Esophagus squamous epithelium (tissue), 5 donors: Measurements from ENCODE around the gene TMEM30A. TPM values are rescaled to one million over a fixed set of nuclear protein-coding genes. Genes with fewer than 3 reads are reported as not detected.

Source experiments
- DNase-seq: peaks from one replicate; lab custom pipeline; 2025; lab: John Stamatoyannopoulos, UW
- H3K27ac ChIP-seq, 4 donors: fragments of 200-600 bp; sonication (generic); one replicate each; pipeline ENCODE4 v1.5.1; 2016 to 2019; ENCODE audit warnings: mild to moderate bottlenecking in 1 of 4
- H3K27me3 ChIP-seq, 4 donors: fragments of 200-600 bp; sonication (generic); 1 replicate in 3 of 4; 2 replicates in 1 of 4; pipeline versions ENCODE4 v1.5.1 to v1.6.0; 2017 to 2021; ENCODE audit warnings: antibody characterized with exemption in 1 of 4
- H3K36me3 ChIP-seq, 3 donors: fragments of 200-600 bp; sonication (generic); one replicate each; pipeline ENCODE4 v1.5.1; 2016 to 2019
- H3K4me1 ChIP-seq, 3 donors: fragments of 200-600 bp; sonication (generic); one replicate each; pipeline ENCODE4 v1.5.1; 2017 to 2019
- H3K4me3 ChIP-seq, 4 donors: fragments of 200-600 bp; sonication (generic); 1 replicate in 3 of 4; 2 replicates in 1 of 4; pipeline ENCODE4 v1.5.1; 2016 to 2019; ENCODE audit warnings: mild to moderate bottlenecking in 2 of 4, moderate library complexity in 1 of 4
- H3K9me3 ChIP-seq, 3 donors: fragments of 200-600 bp; sonication (generic); one replicate each; pipeline ENCODE4 v1.5.1; 2016 to 2019
- POLR2A ChIP-seq, 4 donors: fragments of 450-650 bp; IDR thresholded peaks; one replicate each; pipeline ENCODE4 v1.6.1; 2017; ENCODE audit warnings: antibody characterized with exemption in 4 of 4, mild to moderate bottlenecking in 4 of 4, moderate library complexity in 3 of 4
- WGBS, 2 donors: methylation state at CpG; one replicate each; pipeline ENCODE4 v1.1.5; 2018; 5-methylcytosine and 5-hydroxymethylcytosine counted together
- intact Hi-C: fragments of 100-400 bp; cut with DNase I; formaldehyde crosslinking; loops from one replicate; pipeline ENCODE4 v1.15.0; 2022
- total RNA-seq, 4 donors: library from RNA; depleted of rRNA; stranded (reverse); fragments of >200 nt; gene quantifications; one replicate each; pipeline ENCODE4 v1.1.0, GENCODE V29; 2016
- TF ChIP-seq, protein P1 (sequence below), 6 experiments: fragments of 450-650 bp in 4 of 6; fragments of 200-600 bp in 2 of 6; sonication (generic) in 2 of 6; IDR thresholded peaks; one replicate each; pipeline ENCODE4 v1.5.1; 2016 to 2019; ENCODE audit warnings: antibody characterized with exemption in 6 of 6, mild to moderate bottlenecking in 4 of 6, moderate library complexity in 4 of 6
- donor health status: DM: yes; HTN: yes; CAD: no.

TMEM30A gene
- total RNA-seq, 4 donors from 2014 or later, result 51.3 to 97.0 (median 72.3) TPM

DNA sequence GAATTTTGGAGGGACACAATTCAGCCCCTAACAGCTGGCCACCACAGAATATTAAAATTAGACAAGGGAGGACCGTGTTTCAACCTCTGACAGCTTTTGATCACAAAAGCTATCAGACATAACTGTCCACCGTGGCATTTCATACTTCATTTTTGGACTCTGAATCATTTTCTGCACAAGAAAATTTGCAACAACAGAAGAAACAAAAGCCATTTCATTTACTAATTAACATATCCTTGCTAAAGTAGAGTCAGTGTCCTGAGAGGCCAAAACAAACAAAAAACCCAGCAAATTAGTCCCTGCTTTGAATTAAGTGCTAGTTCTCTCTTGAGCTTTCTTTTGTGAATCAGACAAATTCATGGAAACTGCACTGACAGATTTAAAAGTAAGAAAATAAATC is 61.2 kb downstream of the TMEM30A start:
- no peak overlapping the region for H3K4me3 ChIP-seq
- H3K27me3 ChIP-seq, result peaks cover 0 to 4% (median 0%) of the 10 kb centered on the region in 4 donors
- H3K27ac ChIP-seq, result no peak overlapping the region
- H3K4me1 ChIP-seq, result peaks cover 0 to 16% (median 0%) of the 10 kb centered on the region in 3 donors
- DNase-seq, result no peak
- intact Hi-C loops, result no loop called here
- TF ChIP-seq, protein P1, sequence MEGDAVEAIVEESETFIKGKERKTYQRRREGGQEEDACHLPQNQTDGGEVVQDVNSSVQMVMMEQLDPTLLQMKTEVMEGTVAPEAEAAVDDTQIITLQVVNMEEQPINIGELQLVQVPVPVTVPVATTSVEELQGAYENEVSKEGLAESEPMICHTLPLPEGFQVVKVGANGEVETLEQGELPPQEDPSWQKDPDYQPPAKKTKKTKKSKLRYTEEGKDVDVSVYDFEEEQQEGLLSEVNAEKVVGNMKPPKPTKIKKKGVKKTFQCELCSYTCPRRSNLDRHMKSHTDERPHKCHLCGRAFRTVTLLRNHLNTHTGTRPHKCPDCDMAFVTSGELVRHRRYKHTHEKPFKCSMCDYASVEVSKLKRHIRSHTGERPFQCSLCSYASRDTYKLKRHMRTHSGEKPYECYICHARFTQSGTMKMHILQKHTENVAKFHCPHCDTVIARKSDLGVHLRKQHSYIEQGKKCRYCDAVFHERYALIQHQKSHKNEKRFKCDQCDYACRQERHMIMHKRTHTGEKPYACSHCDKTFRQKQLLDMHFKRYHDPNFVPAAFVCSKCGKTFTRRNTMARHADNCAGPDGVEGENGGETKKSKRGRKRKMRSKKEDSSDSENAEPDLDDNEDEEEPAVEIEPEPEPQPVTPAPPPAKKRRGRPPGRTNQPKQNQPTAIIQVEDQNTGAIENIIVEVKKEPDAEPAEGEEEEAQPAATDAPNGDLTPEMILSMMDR (IDR thresholded peaks at IDR 0.05), result no peak
- TF ChIP-seq POLR2A (IDR thresholded peaks at IDR 0.05), result no peak
- H3K9me3 ChIP-seq, result no peaks in the 10 kb centered on the region
- no peaks in the 10 kb centered on the region for H3K36me3 ChIP-seq
- WGBS, 2 donors, result 46 to 60% methylated on average over 2 of the region's 2 CpGs

DNA sequence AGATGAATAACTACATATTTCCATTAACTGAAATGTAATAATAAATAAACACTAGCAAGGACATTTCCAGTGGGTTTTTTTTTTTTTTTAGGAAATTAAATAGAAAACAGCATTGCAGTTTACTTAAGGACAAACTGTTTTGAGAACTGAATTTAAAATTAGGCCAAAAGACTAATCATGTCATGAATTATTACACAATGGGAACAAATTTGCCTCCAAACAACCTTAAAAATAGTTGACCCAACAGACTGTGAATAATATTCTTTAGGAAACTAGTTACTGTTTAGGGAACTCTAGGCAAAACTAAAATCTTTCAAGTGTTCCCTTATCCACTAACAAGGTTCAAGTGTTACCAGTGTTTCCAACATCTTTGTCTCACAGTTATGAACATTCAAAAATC is 62.3 kb downstream of the TMEM30A start:
- intact Hi-C loops, result no loop called here
- H3K27ac ChIP-seq, result no peak overlapping the region
- TF ChIP-seq POLR2A (IDR thresholded peaks at IDR 0.05), result no peak
- TF ChIP-seq, protein P1 (IDR thresholded peaks at IDR 0.05), result no peak

DNA sequence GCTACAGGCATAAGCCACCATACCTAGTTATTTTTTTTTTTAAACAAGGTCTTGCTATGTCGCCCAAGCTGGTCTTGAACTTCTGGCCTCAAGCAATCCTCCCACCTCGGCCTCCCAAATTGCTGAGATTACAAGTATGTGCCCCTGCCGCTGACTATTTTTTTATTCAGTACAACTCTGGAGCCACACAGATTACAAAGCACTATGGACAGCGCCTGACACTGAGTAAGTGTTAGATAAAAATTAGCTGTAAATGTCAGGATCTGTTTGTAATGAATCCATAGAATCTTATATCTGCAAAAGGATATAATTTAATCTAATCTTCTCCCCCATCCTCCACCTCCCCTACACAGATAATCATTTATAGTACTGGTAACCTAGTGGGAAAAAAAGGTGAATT is 63.5 kb downstream of the TMEM30A start:
- Histone ChIP-seq H3K36me3 (no peaks in the 10 kb centered on the region), H3K4me3 (no peak overlapping the region), H3K9me3 (no peaks in the 10 kb centered on the region), H3K27ac (no peak overlapping the region), H3K4me1 (peaks cover 0 to 16% (median 0%) of the 10 kb centered on the region in 3 donors), H3K27me3 (peaks cover 0 to 4% (median 0%) of the 10 kb centered on the region in 4 donors)
- intact Hi-C loops, result no loop called here
- TF ChIP-seq, protein P1 (IDR thresholded peaks at IDR 0.05), result no peak
- no peak for TF ChIP-seq POLR2A (IDR thresholded peaks at IDR 0.05)
- no peak for DNase-seq
- 78 to 96% methylated on average over 3 to 4 of the region's 4 CpGs for WGBS, 2 donors

More for the DNA sequence above, 62.3 kb downstream of the TMEM30A start:
- Histone ChIP-seq H3K4me3 (no peak overlapping the region), H3K4me1 (peaks cover 0 to 16% (median 0%) of the 10 kb centered on the region in 3 donors), H3K27me3 (peaks cover 0 to 4% (median 0%) of the 10 kb centered on the region in 4 donors), H3K36me3 (no peaks in the 10 kb centered on the region), H3K9me3 (no peaks in the 10 kb centered on the region)
- no peak for DNase-seq

DNA sequence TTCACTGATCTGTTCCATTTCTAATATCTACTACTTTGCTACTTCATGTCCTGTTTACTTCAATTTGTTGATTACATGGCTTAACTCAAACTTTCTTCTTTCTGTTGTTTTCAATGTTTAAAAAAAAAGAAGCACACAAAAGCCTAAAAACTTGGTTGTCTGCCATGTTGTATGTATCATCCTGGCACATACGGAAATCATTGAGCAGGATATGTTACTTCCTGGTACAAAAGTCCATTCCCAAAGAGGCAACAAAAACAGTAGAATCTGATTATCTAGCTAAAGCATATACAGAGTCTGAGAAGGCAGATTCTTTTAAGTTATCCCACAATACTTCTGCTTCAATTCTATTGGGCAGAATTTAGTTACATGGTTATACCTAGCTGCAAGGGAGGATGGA is 64.2 kb downstream of the TMEM30A start:
- no peaks in the 10 kb centered on the region for H3K36me3 ChIP-seq
- peaks cover 0 to 2% (median 0%) of the 10 kb centered on the region in 4 donors for H3K27me3 ChIP-seq
- peaks cover 0 to 16% (median 0%) of the 10 kb centered on the region in 3 donors for H3K4me1 ChIP-seq
- H3K9me3 ChIP-seq, result no peaks in the 10 kb centered on the region
- no peak overlapping the region for H3K4me3 ChIP-seq
- WGBS, 2 donors, result 14 to 41% methylated on average over 1 of the region's 1 CpG
- H3K27ac ChIP-seq, result no peak overlapping the region
- no peak for DNase-seq
- TF ChIP-seq, protein P1 (IDR thresholded peaks at IDR 0.05), result no peak
- no peak for TF ChIP-seq POLR2A (IDR thresholded peaks at IDR 0.05)
- intact Hi-C loops, result no loop called here

DNA sequence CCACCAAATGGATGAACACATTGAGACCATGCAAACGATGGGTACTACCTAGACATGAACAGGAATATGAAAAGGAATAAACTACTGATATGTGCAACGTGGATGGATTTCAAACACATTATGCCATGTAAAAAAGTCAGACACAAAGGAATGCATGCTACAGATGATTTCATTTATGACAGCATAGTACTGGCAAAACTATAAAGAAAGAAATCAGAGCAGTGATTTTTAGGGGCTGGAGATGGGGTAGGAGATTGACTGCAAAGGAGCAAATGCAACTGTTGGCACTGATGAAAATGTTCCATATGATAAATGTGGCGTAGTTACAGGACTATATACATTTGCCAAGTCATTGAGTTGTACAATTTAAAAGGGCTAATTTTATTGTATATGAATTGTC is 65.3 kb downstream of the TMEM30A start:
- intact Hi-C loops, result loop anchor here (10.0 kb wide), 1 partner anchor 1484 kb away; no protein-coding TSS in a partner anchor
- Histone ChIP-seq H3K9me3 (no peaks in the 10 kb centered on the region), H3K27me3 (no peaks in the 10 kb centered on the region), H3K27ac (no peak overlapping the region), H3K4me3 (no peak overlapping the region), H3K4me1 (peaks cover 0 to 16% (median 0%) of the 10 kb centered on the region in 3 donors), H3K36me3 (no peaks in the 10 kb centered on the region)
- TF ChIP-seq, protein P1 (IDR thresholded peaks at IDR 0.05), result no peak
- TF ChIP-seq POLR2A (IDR thresholded peaks at IDR 0.05), result no peak
- no peak for DNase-seq
- WGBS, 2 donors, result 66 to 72% methylated on average over 3 of the region's 3 CpGs
